ENCODE data around the gene C16orf54. TPM values are rescaled to one million over a fixed set of nuclear protein-coding genes. Genes with fewer than 3 reads are reported as not detected.

Gene C16orf54
- total and polyA plus RNA-seq, 9 of the 15 experiments (the other 6 are each of a cell fraction or from before 2014, with no cell fraction given), result 0.09 TPM; not detected in 8

DNA sequence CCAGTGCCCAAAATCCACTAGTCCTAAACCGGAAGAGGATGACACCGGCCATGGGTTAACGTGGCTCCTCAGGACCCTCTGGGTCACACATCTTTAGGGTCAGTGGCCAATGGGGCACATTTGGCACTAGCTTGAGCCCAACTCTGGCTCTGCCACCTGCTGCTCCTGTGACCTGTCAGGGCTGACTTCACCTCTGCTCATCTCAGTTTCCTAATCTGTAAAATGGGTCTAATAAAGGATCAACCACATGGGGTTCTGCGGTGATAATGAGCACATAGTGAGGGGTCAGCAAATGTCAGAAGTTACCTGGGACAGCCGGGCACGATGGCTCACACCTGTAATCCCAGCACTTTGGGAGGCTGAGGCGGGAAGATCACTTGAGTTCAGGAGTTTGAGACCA lies 48.4 kb downstream of the C16orf54 start (continued):
- TF ChIP-seq ZNF668 (CRISPR knock-in tag; IDR thresholded peaks at IDR 0.05) (no peak), CHD4 (IDR thresholded peaks at IDR 0.05; ENCODE audit: insufficient read depth, insufficient replicate concordance, low read depth, low read length, poor library complexity, severe bottlenecking) (peak; percentile 75), SMAD2 (IDR thresholded peaks at IDR 0.05; ENCODE audit: low read depth, low read length) (no peak), BCOR (IDR thresholded peaks at IDR 0.05) (peak; percentile 96), SREBF1 (IDR thresholded peaks at IDR 0.05; ENCODE audit: borderline replicate concordance, low read depth, low read length) (no peak), ELF4 (CRISPR knock-in tag; IDR thresholded peaks at IDR 0.05) (no peak), NR2C2 (CRISPR knock-in tag; IDR thresholded peaks at IDR 0.05) (no peak), NR2C2 (tag; IDR thresholded peaks at IDR 0.05) (no peak), CBX1 (IDR thresholded peaks at IDR 0.05; ENCODE audit: low read depth) (peak; percentile 84; the same call in 1 of the 2 replicates)

DNA sequence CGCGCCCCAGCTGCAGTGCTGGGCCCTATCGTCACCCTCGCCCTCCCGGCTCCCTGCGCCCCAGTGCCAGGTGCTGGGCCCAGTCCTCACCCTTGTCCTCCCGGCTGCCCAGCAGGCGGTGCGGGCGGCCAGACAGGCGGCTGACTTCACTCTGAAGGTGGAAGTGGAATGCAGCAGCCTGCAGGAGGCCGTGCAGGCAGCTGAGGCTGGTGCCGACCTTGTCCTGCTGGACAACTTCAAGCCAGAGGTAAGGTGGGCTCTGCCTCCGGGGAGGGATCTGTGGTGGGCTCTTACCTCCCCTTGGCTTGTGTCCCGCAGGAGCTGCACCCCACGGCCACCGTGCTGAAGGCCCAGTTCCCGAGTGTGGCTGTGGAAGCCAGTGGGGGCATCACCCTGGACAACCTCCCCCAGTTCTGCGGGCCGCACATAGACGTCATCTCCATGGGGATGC lies 48.9 kb downstream of the C16orf54 start:
- Histone ChIP-seq H3K27me3 (ENCODE audit: control insufficient read depth in 2 of 2, insufficient read depth in 2 of 2, low read length in 2 of 2) (no peaks in the 10 kb centered on the region), H3K79me2 (ENCODE audit: control insufficient read depth, insufficient read depth, low read length) (peaks cover 12% of the 10 kb centered on the region), H3K4me2 (ENCODE audit: insufficient read depth, low read length) (no peak overlapping the region), H3K36me3 (ENCODE audit: control insufficient read depth, insufficient read depth, low read length) (peaks cover 28% of the 10 kb centered on the region; the same call in 2 of the 3 replicates), H2AFZ (ENCODE audit: low read depth, low read length) (no peak overlapping the region), H4K20me1 (replicated peaks; ENCODE audit: control insufficient read depth, insufficient read depth, low read length) (0 out of 2 replicates have a peak, but pooled peaks cover under 1% of the 10 kb centered on the region), H3K9me1 (ENCODE audit: control insufficient read depth, insufficient read depth, low read length) (peaks cover under 1% of the 10 kb centered on the region), H3K4me1 (replicated peaks in 1 of 2; ENCODE audit: control insufficient read depth in 2 of 2, insufficient read depth in 2 of 2, low read length in 2 of 2) (peaks cover 17 to 37% of the 10 kb centered on the region in 2 experiments), H3K27ac (ENCODE audit: extremely low read depth, low read depth, low read length) (no peak overlapping the region), H3K9ac (ENCODE audit: insufficient read depth in 1 of 2, low read depth in 2 of 2, low read length in 2 of 2) (no peak overlapping the region), H3K9me3 (replicated peaks; ENCODE audit: control insufficient read depth, insufficient read depth, low read depth, low read length) (0 out of 2 replicates have a peak, but pooled peaks cover 1% of the 10 kb centered on the region), H3K4me3 (no peak overlapping the region)
- in situ Hi-C loops (cut with MboI), result loop anchor here (10.0 kb wide), 1 partner anchor 328 kb away; the partner anchor contains the start of gene C16orf92
- ATAC-seq, result no peak
- intact Hi-C loops (cut with micrococcal nuclease), result loop anchor here (5.0 kb wide), 1 partner anchor 35 kb away; the partner anchor contains the start of gene SPN
- CTCF ChIA-PET (ENCODE audit: low intra/inter-chr PET ratio), result no interaction called here
- WGBS (ENCODE audit: insufficient coverage, low coverage, missing lambda C conversion rate), result 93% methylated on average over 16 of the region's 21 CpGs
- no peak for FAIRE-seq
- no TSS peak for BruUV-seq (replicated peaks)
- POLR2A ChIA-PET, result no interaction called here
- no peak for DNase-seq (ENCODE audit: extremely low read depth in 1 of 4, low spot score in 3 of 4)
- TF ChIP-seq PHF20 (IDR thresholded peaks at IDR 0.05; ENCODE audit: partially characterized antibody) (no peak), POLR2G (IDR thresholded peaks at IDR 0.05; ENCODE audit: low read depth, low read length) (peak; percentile 73), RBFOX2 (IDR thresholded peaks at IDR 0.05; ENCODE audit: low read depth, low read length) (peak; percentile 55), RBM22 (IDR thresholded peaks at IDR 0.05; ENCODE audit: low read depth, low read length, poor library complexity, severe bottlenecking) (peak; percentile 84), ZNF239 (CRISPR knock-in tag; IDR thresholded peaks at IDR 0.05) (no peak)
